Tibial artery (tissue), 4 donors: ENCODE data around the gene CSNK1D.

Experiments used
- DNase-seq, 2 donors: peaks; one replicate each; pipeline ENCODE4 v3.0.0-alpha.2; 2019
- H3K27ac ChIP-seq, 2 donors: fragments of 200-600 bp; sonication (generic) in 1 of 2; 1 replicate in 1 of 2; 2 replicates in 1 of 2; pipeline ENCODE4 v1.5.1; 2018 to 2019; ENCODE audit warnings: mild to moderate bottlenecking in 1 of 2
- H3K27me3 ChIP-seq, 2 donors: fragments of 200-600 bp; sonication (generic) in 1 of 2; one replicate each; pipeline versions ENCODE4 v1.5.1 to v1.6.0; 2016 to 2019
- H3K36me3 ChIP-seq, 3 donors: fragments of 200-600 bp; sonication (generic) in 2 of 3; one replicate each; pipeline ENCODE4 v1.5.1; 2016 to 2019; ENCODE audit warnings: mild to moderate bottlenecking in 2 of 3
- H3K4me1 ChIP-seq, 4 donors: fragments of 200-600 bp; sonication (generic) in 2 of 4; 1 replicate in 3 of 4; 2 replicates in 1 of 4; pipeline ENCODE4 v1.5.1; 2016 to 2019
- H3K4me3 ChIP-seq, 2 donors: fragments of 200-600 bp; sonication (generic) in 1 of 2; 1 replicate in 1 of 2; 2 replicates in 1 of 2; pipeline ENCODE4 v1.5.1; 2018 to 2019; ENCODE audit warnings: mild to moderate bottlenecking in 2 of 2
- H3K9me3 ChIP-seq, 3 donors: fragments of 200-600 bp; sonication (generic) in 1 of 3; one replicate each; pipeline ENCODE4 v1.5.1; 2016 to 2019
- CTCF ChIP-seq, 2 experiments: fragments of 200-600 bp in 1 of 2; fragments of 450-650 bp in 1 of 2; IDR thresholded peaks; one replicate each; pipeline ENCODE4 v1.5.1; 2017 to 2019; ENCODE audit warnings: antibody characterized with exemption in 2 of 2, mild to moderate bottlenecking in 1 of 2, moderate library complexity in 1 of 2
- intact Hi-C: fragments of 100-400 bp; cut with DNase I; formaldehyde crosslinking; loops from one replicate; pipeline ENCODE4 v1.15.0; 2023; ENCODE audit warnings: low total_unique reads

Gene CSNK1D

DNA sequence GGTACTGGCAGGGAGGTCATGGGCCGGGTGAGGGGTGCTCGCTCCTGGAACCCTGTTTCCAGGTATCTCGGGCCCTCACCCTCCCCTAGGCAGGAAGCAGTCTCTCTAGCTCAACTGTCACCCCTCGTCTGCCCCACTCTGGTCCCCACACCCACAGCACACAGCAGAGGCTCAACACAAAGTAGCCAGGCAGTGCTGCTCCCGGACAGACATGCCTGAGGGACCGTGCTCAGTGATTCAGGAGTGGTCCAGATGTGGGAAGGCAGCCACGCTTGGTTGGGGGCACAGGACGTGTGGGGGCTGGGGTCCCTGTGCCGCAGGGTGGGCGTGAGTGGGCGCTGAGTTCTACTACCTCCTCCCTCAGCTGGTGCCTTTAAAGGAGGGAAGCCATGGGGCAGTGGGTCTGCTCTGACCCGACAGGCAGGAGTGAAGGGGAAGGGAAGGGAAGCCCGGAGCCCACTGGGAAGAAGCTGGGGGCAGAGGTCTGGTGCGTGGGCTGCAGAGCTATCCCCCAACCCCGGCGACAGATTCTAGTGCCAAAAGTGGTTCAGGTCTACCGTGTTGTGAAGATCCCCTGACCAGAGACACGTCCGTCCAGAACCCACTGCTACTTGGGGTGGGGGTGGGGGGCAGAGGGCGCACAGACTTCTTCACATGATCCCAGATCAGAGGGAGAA is 32.9 kb downstream of the CSNK1D start:
- H3K27me3 ChIP-seq: no peaks in the 10 kb centered on the region
- intact Hi-C loops: loop anchor here (10.0 kb wide), 1 partner anchor 54 kb away; no protein-coding TSS in a partner anchor
- peaks cover 22 to 46% (median 29%) of the 10 kb centered on the region in 3 donors for H3K36me3 ChIP-seq

GRCh38 chr17:82239926-82240505 is 33.5 kb downstream of the CSNK1D start:
- peaks cover 17 to 39% (median 22%) of the 10 kb centered on the region in 3 donors for H3K36me3 ChIP-seq
- H3K9me3 ChIP-seq: no peaks in the 10 kb centered on the region
- H3K27me3 ChIP-seq: no peaks in the 10 kb centered on the region
- H3K4me3 ChIP-seq: no peak overlapping the region
- TF ChIP-seq CTCF (IDR thresholded peaks at IDR 0.05): no peak
- intact Hi-C loops: loop anchor here (10.0 kb wide), 1 partner anchor 55 kb away; no protein-coding TSS in a partner anchor
- DNase-seq: no peak
- H3K27ac ChIP-seq: peak overlapping the region; percentile 84 to 89
- H3K4me1 ChIP-seq: peaks cover 20 to 82% (median 78%) of the 10 kb centered on the region in 4 donors

More for the DNA sequence above, 32.9 kb downstream of the CSNK1D start:
- DNase-seq: no peak
- TF ChIP-seq CTCF (IDR thresholded peaks at IDR 0.05): no peak
- H3K27ac ChIP-seq: peak overlapping the region; percentile 84 to 89
- H3K4me3 ChIP-seq: no peak overlapping the region
- no peaks in the 10 kb centered on the region for H3K9me3 ChIP-seq
- peaks cover 20 to 81% (median 76%) of the 10 kb centered on the region in 4 donors for H3K4me1 ChIP-seq

DNA sequence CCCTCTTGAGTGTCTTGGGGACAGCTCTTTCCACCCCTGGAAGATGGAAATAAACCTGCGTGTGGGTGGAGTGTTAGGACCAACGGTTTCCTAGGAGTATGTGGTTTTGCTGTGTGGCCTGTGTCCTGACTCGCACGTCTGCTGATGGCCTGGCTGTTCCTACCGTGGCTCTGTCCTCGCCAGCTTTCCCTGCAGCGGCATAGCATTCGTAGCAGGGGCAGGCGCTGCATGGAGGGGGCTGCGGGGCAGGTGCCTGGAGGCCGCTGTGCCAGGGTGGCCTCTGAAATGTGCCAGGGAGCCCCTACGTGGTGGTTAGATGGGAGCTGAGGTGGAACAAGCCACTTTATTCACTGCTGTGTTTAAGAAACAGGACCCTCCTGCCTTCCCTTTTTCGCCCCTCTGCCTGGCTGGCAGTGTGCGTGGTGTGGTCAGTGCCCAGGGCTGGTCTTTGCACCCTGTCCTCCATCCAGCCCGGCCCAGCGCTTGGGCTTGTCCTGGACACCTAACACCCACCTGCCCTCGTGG is 34.0 kb downstream of the CSNK1D start:
- intact Hi-C loops: no loop called here
- DNase-seq: peak in 1 of 2 donors; percentile 68
- Histone ChIP-seq H3K4me1 (peaks cover 20 to 82% (median 78%) of the 10 kb centered on the region in 4 donors), H3K36me3 (peaks cover 11 to 34% (median 17%) of the 10 kb centered on the region in 3 donors), H3K4me3 (peak overlapping the region in 1 of 2 donors; percentile 12), H3K9me3 (no peaks in the 10 kb centered on the region), H3K27ac (peak overlapping the region; percentile 84 to 89), H3K27me3 (no peaks in the 10 kb centered on the region)
- no peak for TF ChIP-seq CTCF (IDR thresholded peaks at IDR 0.05)

DNA sequence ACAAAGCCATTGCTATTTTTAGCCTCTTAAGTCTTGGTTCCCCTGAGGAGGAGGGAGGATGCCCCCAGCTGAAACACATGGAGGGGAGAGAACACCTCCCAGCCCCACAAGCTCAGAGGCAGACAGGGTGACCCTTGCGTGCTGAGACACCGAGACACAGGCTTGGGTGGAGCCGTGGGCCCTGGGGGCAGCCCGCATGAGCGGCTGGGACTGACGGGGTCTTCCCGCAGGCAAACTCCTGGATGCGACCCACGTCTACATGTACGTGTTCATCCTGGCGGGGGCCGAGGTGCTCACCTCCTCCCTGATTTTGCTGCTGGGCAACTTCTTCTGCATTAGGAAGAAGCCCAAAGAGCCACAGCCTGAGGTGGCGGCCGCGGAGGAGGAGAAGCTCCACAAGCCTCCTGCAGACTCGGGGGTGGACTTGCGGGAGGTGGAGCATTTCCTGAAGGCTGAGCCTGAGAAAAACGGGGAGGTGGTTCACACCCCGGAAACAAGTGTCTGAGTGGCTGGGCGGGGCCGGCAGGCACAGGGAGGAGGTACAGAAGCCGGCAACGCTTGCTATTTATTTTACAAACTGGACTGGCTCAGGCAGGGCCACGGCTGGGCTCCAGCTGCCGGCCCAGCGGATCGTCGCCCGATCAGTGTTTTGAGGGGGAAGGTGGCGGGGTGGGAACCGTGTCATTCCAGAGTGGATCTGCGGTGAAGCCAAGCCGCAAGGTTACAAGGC is 34.9 kb downstream of the CSNK1D start:
- no peak for TF ChIP-seq CTCF (IDR thresholded peaks at IDR 0.05)
- Histone ChIP-seq H3K4me3 (peak overlapping the region; percentile 16 to 33), H3K4me1 (peaks cover 20 to 81% (median 78%) of the 10 kb centered on the region in 4 donors), H3K9me3 (no peaks in the 10 kb centered on the region), H3K27ac (peak overlapping the region; percentile 84 to 89), H3K27me3 (no peaks in the 10 kb centered on the region), H3K36me3 (peaks cover 3 to 26% (median 9%) of the 10 kb centered on the region in 3 donors)
- intact Hi-C loops: no loop called here
- DNase-seq: peak; percentile 81 to 93

GRCh38 chr17:82237746-82238471 is 35.6 kb downstream of the CSNK1D start:
- peak overlapping the region; percentile 84 to 89 for H3K27ac ChIP-seq
- TF ChIP-seq CTCF (IDR thresholded peaks at IDR 0.05): no peak
- peak overlapping the region; percentile 16 to 33 for H3K4me3 ChIP-seq
- H3K4me1 ChIP-seq: peaks cover 20 to 80% (median 72%) of the 10 kb centered on the region in 4 donors
- intact Hi-C loops: no loop called here
- H3K9me3 ChIP-seq: no peaks in the 10 kb centered on the region
- H3K27me3 ChIP-seq: no peaks in the 10 kb centered on the region
- peak in 1 of 2 donors; percentile 77 for DNase-seq
- H3K36me3 ChIP-seq: peaks cover 0 to 20% (median 1%) of the 10 kb centered on the region in 3 donors
